Peyer's patch (tissue), 4 donors: ENCODE measurements around the gene ADAMTS15. TPM values are rescaled to one million over a fixed set of nuclear protein-coding genes. Genes with fewer than 3 reads are reported as not detected.

Experiments used
- DNase-seq, 3 donors: peaks; one replicate each; pipeline ENCODE4 v3.0.0-alpha.2; 2017 to 2019
- H3K27ac ChIP-seq, 4 donors: fragments of 200-600 bp; sonication (generic); one replicate each; pipeline ENCODE4 v1.5.1; 2016 to 2019
- H3K27me3 ChIP-seq, 2 donors: fragments of 200-600 bp; sonication (generic); one replicate each; pipeline ENCODE4 v1.5.1; 2019
- H3K36me3 ChIP-seq, 3 donors: fragments of 200-600 bp; sonication (generic); one replicate each; pipeline ENCODE4 v1.5.1; 2016 to 2019
- H3K4me1 ChIP-seq, 4 donors: fragments of 200-600 bp; sonication (generic); one replicate each; pipeline ENCODE4 v1.5.1; 2016 to 2019
- H3K4me3 ChIP-seq, 4 donors: fragments of 200-600 bp; sonication (generic); 1 replicate in 3 of 4; 2 replicates in 1 of 4; pipeline ENCODE4 v1.5.1; 2016 to 2019; ENCODE audit warnings: mild to moderate bottlenecking in 1 of 4
- H3K9me3 ChIP-seq, 4 donors: fragments of 200-600 bp; sonication (generic); one replicate each; pipeline ENCODE4 v1.5.1; 2016 to 2019; ENCODE audit warnings: mild to moderate bottlenecking in 1 of 4
- CTCF ChIP-seq, 6 experiments: fragments of 450-650 bp in 4 of 6; fragments of 200-600 bp in 2 of 6; sonication (generic) in 1 of 6; IDR thresholded peaks; one replicate each; pipeline ENCODE4 v1.5.1; 2017 to 2019; ENCODE audit warnings: antibody characterized with exemption in 6 of 6, mild to moderate bottlenecking in 3 of 6, moderate library complexity in 1 of 6
- POLR2A ChIP-seq, 2 donors: fragments of 450-650 bp; IDR thresholded peaks; one replicate each; pipeline ENCODE4 v1.5.1; 2017; ENCODE audit warnings: antibody characterized with exemption in 2 of 2, mild to moderate bottlenecking in 2 of 2, moderate library complexity in 2 of 2
- total RNA-seq, 4 donors: library from RNA; depleted of rRNA; stranded (reverse); fragments of >200 nt; gene quantifications; one replicate each; pipeline ENCODE4 v1.1.0, GENCODE V29; 2016

The ADAMTS15 gene
- total RNA-seq, 4 donors from 2014 or later = 0.53 to 5.8 (median 2.6) TPM

GRCh38 chr11:130428316-130429119 lies 19.9 kb upstream of the ADAMTS15 start, which contains the start of gene ADAMTS8:
ADAMTS8 (minus strand) TSS chr11:130428609; CDS start chr11:130428286, 323 bp downstream.
- Histone ChIP-seq H3K4me1 (peaks cover 0 to 7% (median 6%) of the 10 kb centered on the region in 4 donors), H3K9me3 (no peaks in the 10 kb centered on the region), H3K36me3 (no peaks in the 10 kb centered on the region), H3K4me3 (peak within 1 kb of the TSS in 3 of 4 donors; percentile 36 to 50 (median 49)), H3K27ac (peak within 1 kb of the TSS in 1 of 4 donors; percentile 17), H3K27me3 (peaks cover 0 to 16% of the 10 kb centered on the region in 2 donors)
- no peak for TF ChIP-seq CTCF (IDR thresholded peaks at IDR 0.05)
- TF ChIP-seq POLR2A (IDR thresholded peaks at IDR 0.05) = no peak
- DNase-seq = no peak

GRCh38 chr11:130429120-130429681 lies 19.2 kb upstream of the ADAMTS15 start:
- TF ChIP-seq CTCF (IDR thresholded peaks at IDR 0.05) (no peak), POLR2A (IDR thresholded peaks at IDR 0.05) (no peak)
- Histone ChIP-seq H3K27ac (no peak overlapping the region), H3K4me1 (peaks cover 0 to 7% (median 6%) of the 10 kb centered on the region in 4 donors), H3K9me3 (no peaks in the 10 kb centered on the region), H3K27me3 (peaks cover 0 to 16% of the 10 kb centered on the region in 2 donors), H3K4me3 (no peak overlapping the region), H3K36me3 (no peaks in the 10 kb centered on the region)
- DNase-seq = no peak

- H3K9me3 ChIP-seq = no peaks in the 10 kb centered on the region
- H3K36me3 ChIP-seq = no peaks in the 10 kb centered on the region
- no peak overlapping the region for H3K27ac ChIP-seq
- peaks cover 0 to 7% (median 6%) of the 10 kb centered on the region in 4 donors for H3K4me1 ChIP-seq
- H3K27me3 ChIP-seq = peaks cover 0 to 16% of the 10 kb centered on the region in 2 donors
- DNase-seq = no peak
- no peak overlapping the region for H3K4me3 ChIP-seq
- TF ChIP-seq CTCF (IDR thresholded peaks at IDR 0.05) (no peak), POLR2A (IDR thresholded peaks at IDR 0.05) (no peak)
Observed at GRCh38 chr11:130429983-130430382, 18.5 kb upstream of the ADAMTS15 start.

GRCh38 chr11:130431331-130431773 lies 17.1 kb upstream of the ADAMTS15 start:
- no peaks in the 10 kb centered on the region for H3K9me3 ChIP-seq
- peaks cover 0 to 16% of the 10 kb centered on the region in 2 donors for H3K27me3 ChIP-seq
- TF ChIP-seq POLR2A (IDR thresholded peaks at IDR 0.05) (no peak), CTCF (IDR thresholded peaks at IDR 0.05) (peak; percentile 26 to 81 (median 72))
- peaks cover 0 to 7% (median 6%) of the 10 kb centered on the region in 4 donors for H3K4me1 ChIP-seq
- peak; percentile 69 to 89 (median 79) for DNase-seq
- H3K27ac ChIP-seq = no peak overlapping the region
- no peaks in the 10 kb centered on the region for H3K36me3 ChIP-seq
- no peak overlapping the region for H3K4me3 ChIP-seq

- TF ChIP-seq CTCF (IDR thresholded peaks at IDR 0.05) (no peak), POLR2A (IDR thresholded peaks at IDR 0.05) (no peak)
Observed at GRCh38 chr11:130431801-130432200, 16.6 kb upstream of the ADAMTS15 start.

More at GRCh38 chr11:130431801-130432200, 16.6 kb upstream of the ADAMTS15 start:
- Histone ChIP-seq H3K9me3 (no peaks in the 10 kb centered on the region), H3K27me3 (peaks cover 0 to 11% of the 10 kb centered on the region in 2 donors), H3K27ac (no peak overlapping the region), H3K4me1 (peaks cover 0 to 7% (median 6%) of the 10 kb centered on the region in 4 donors), H3K36me3 (no peaks in the 10 kb centered on the region), H3K4me3 (no peak overlapping the region)
- DNase-seq = no peak
